B cell (primary cell): ENCODE measurements around the gene COQ10A. TPM values are rescaled to one million over a fixed set of nuclear protein-coding genes. Genes with fewer than 3 reads are reported as not detected.

ENCODE experiments used
- ATAC-seq: fragments of 200-7000 bp; cut with Tn5 transposase; one replicate; pipeline ENCODE4 v1.10.0; 2021; ENCODE audit warnings: low read depth, mild to moderate bottlenecking, moderate number of reproducible peaks, moderate library complexity
- CTCF ChIA-PET: fragments of 350-600 bp; sonication (Branson Sonifier 250); formaldehyde crosslinking; loops from one replicate; lab custom pipeline; 2021; ENCODE audit warnings: antibody characterized with exemption, inconsistent platforms; lab: Charles Lee
- POLR2A ChIA-PET: fragments of 350-600 bp; sonication (Branson Sonifier 250); formaldehyde crosslinking; loops from one replicate; lab custom pipeline; 2021; ENCODE audit warnings: antibody characterized with exemption; lab: Charles Lee
- DNase-seq: peaks from one replicate; pipeline ENCODE4 v3.0.0; 2013
- H2AFZ ChIP-seq: 2 replicates; pipeline ENCODE4 v1.6.1; 2012; ENCODE audit warnings: mild to moderate bottlenecking, low read depth, low read length; ENCODE audit not compliant: insufficient read depth, poor library complexity, severe bottlenecking
- H3K27ac ChIP-seq, 2 donors: 1 replicate in 1 of 2; 2 replicates in 1 of 2; pipeline ENCODE4 v1.5.1; 2012 to 2013; ENCODE audit warnings: low read length in 2 of 2, mild to moderate bottlenecking in 2 of 2, moderate library complexity in 1 of 2
- H3K27me3 ChIP-seq, 4 experiments: fragments of 200-600 bp in 1 of 4; sonication (generic) in 1 of 4; replicated peaks in 1 of 4; 1 replicate in 2 of 4; 2 replicates in 2 of 4; pipeline versions ENCODE4 v1.6.1 to v1.7.0; 2013 to 2016; ENCODE audit warnings: low read length in 3 of 4, mild to moderate bottlenecking in 2 of 4, mixed read lengths in 1 of 4, moderate library complexity in 1 of 4; ENCODE audit not compliant: insufficient read depth in 4 of 4, control insufficient read depth in 3 of 4; ENCODE audit errors: control extremely low read depth in 1 of 4
- H3K36me3 ChIP-seq, 2 experiments: replicated peaks in 1 of 2; 1 replicate in 1 of 2; 2 replicates in 1 of 2; pipeline versions ENCODE4 v1.6.1 to v1.7.1; 2013; ENCODE audit warnings: low read length in 1 of 2; ENCODE audit not compliant: insufficient read depth in 2 of 2, control insufficient read depth in 1 of 2; ENCODE audit errors: control extremely low read depth in 1 of 2, extremely low read depth in 1 of 2
- H3K4me1 ChIP-seq, 2 donors: fragments of 200-600 bp in 1 of 2; sonication (generic) in 1 of 2; 1 replicate in 1 of 2; 2 replicates in 1 of 2; pipeline versions ENCODE4 v1.5.1 to v1.6.1; 2013 to 2017; ENCODE audit warnings: low read length in 2 of 2; ENCODE audit not compliant: control insufficient read depth in 2 of 2, insufficient read depth in 2 of 2
- H3K4me2 ChIP-seq: replicated peaks from 2 replicates; pipeline ENCODE3; 2012; ENCODE audit warnings: mild to moderate bottlenecking, low read depth, low read length; ENCODE audit not compliant: poor library complexity, severe bottlenecking
- H3K4me3 ChIP-seq, 5 experiments: fragments of 200-600 bp in 1 of 5; sonication (generic) in 1 of 5; 1 replicate in 3 of 5; 2 replicates in 2 of 5; pipeline versions ENCODE4 v1.5.1 to v1.7.0; 2011 to 2016; ENCODE audit warnings: low read length in 4 of 5, mild to moderate bottlenecking in 4 of 5, low read depth in 2 of 5, control low read depth in 1 of 5, moderate library complexity in 1 of 5; ENCODE audit not compliant: insufficient read depth in 1 of 5; ENCODE audit errors: control extremely low read depth in 1 of 5, extremely low read depth in 1 of 5
- H3K79me2 ChIP-seq: fragments of 200-600 bp; sonication (generic); one replicate; pipeline ENCODE4 v1.6.0; 2016; ENCODE audit warnings: low read length; ENCODE audit not compliant: control insufficient read depth, insufficient read depth
- H3K9ac ChIP-seq: fragments of 200-600 bp; sonication (generic); 2 replicates; pipeline ENCODE4 v1.6.1; 2017; ENCODE audit warnings: mild to moderate bottlenecking, low read length, moderate library complexity
- H3K9me3 ChIP-seq, 3 donors: one replicate each; pipeline versions ENCODE4 v1.6.1 to v1.7.1; 2013; ENCODE audit warnings: low read length in 2 of 3; ENCODE audit not compliant: control insufficient read depth in 2 of 3, insufficient read depth in 1 of 3; ENCODE audit errors: control extremely low read depth in 1 of 3
- H4K20me1 ChIP-seq: 2 replicates; pipeline ENCODE4 v1.6.0; 2012; ENCODE audit warnings: mild to moderate bottlenecking, low read length; ENCODE audit not compliant: insufficient read depth, control insufficient read depth, poor library complexity, severe bottlenecking
- H3K27ac Mint-ChIP-seq: one replicate; pipeline ENCODE4 v1.8.0; 2021; ENCODE audit warnings: mixed read lengths
- H3K27me3 Mint-ChIP-seq: one replicate; pipeline ENCODE4 v1.8.0; 2021; ENCODE audit warnings: mixed read lengths
- H3K4me1 Mint-ChIP-seq: one replicate; pipeline ENCODE4 v1.8.0; 2021; ENCODE audit warnings: mixed read lengths
- H3K4me3 Mint-ChIP-seq: one replicate; pipeline ENCODE4 v1.8.0; 2021; ENCODE audit warnings: mixed read lengths
- H3K9me3 Mint-ChIP-seq: one replicate; pipeline ENCODE4 v1.8.0; 2022; ENCODE audit warnings: mixed read lengths; ENCODE audit not compliant: insufficient read depth
- CTCF ChIP-seq: fragments of 200-600 bp; IDR thresholded peaks from one replicate; pipeline ENCODE4 v1.8.0; 2022; ENCODE audit warnings: antibody characterized with exemption, mild to moderate bottlenecking
- EZH2 ChIP-seq: IDR thresholded peaks from 2 replicates; pipeline ENCODE4 v1.6.1; 2012; ENCODE audit warnings: borderline replicate concordance, low read depth, mild to moderate bottlenecking, moderate library complexity, low read length; ENCODE audit not compliant: insufficient read depth, poor library complexity, severe bottlenecking
- WGBS: methylation state at CpG from one replicate; pipeline ENCODE4 v1.1.5; 2013; ENCODE audit warnings: missing lambda C conversion rate; ENCODE audit not compliant: insufficient coverage; 5-methylcytosine and 5-hydroxymethylcytosine counted together
- intact Hi-C: fragments of 100-400 bp; cut with micrococcal nuclease; formaldehyde crosslinking; loops from one replicate; pipeline ENCODE4 v1.10.0; 2022
- polyA plus RNA-seq: library from polyadenylated mRNA; depleted of rRNA; stranded (reverse); fragments of >200 nt; gene quantifications from 2 replicates; pipeline ENCODE4 v1.2.3, GENCODE V29; 2012
- total RNA-seq, 2 donors: library from RNA; stranded (reverse); fragments of 120-200 nt in 1 of 2; gene quantifications; 1 replicate in 1 of 2; 2 replicates in 1 of 2; pipeline versions ENCODE4 v1.2.3 to v1.2.4, GENCODE V29; 2013 to 2022

The COQ10A gene
- total and polyA plus RNA-seq, 2 donors (not counting 1 experiment from before 2014, with no cell fraction given): 73.5 to 73.6 TPM

DNA sequence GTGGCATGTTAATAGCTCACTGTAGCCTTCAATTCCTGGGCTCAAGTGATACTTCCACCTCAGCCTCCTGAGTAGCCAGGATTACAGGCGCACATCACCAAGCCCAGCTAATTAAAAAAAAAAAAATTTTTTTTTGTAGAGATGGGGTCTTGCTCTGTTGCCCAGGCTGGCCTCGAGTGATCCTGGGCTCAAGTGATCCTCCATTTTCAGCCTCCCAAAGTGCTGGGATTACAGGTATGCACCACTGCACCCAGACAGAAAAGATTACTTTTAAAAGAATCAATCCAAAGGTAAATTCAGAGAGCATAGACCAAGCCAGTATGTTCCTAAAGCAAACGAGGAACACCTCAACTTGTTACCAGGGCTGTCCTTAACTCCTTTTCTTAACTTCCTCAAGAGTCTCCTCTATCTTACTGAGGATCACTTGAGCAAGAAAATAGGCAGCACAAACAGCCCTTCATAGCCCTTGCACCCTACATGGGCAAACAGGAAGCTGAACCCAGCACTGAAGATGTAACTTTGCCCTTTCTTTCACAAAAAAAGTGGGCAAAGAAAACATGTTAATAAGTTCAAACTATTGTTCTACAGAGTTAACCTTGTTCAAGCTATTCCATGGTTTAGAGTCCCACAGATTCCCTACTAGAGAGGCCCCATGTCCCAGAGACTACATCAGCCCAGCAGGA lies 22.1 kb downstream of the COQ10A start:
- no peaks in the 10 kb centered on the region for H3K9me3 Mint-ChIP-seq
- intact Hi-C loops: no loop called here
- peaks cover 5 to 47% of the 10 kb centered on the region in 2 experiments for H3K36me3 ChIP-seq
- H3K4me1 Mint-ChIP-seq: peaks cover 14% of the 10 kb centered on the region
- WGBS: 93% methylated on average over 2 of the region's 3 CpGs
- POLR2A ChIA-PET: no interaction called here
- H3K27ac Mint-ChIP-seq: no peak overlapping the region
- H3K4me1 ChIP-seq: peaks cover 0 to 5% of the 10 kb centered on the region in 2 donors
- H3K27ac ChIP-seq: no peak overlapping the region
- H3K4me2 ChIP-seq: no peak overlapping the region
- H3K4me3 Mint-ChIP-seq: no peak overlapping the region
- CTCF ChIA-PET: interaction anchor here (1.0 to 1.4 kb wide), 2 partner anchors 10 to 175 kb away, joined by 4 read pairs; no protein-coding TSS in a partner anchor
- H3K79me2 ChIP-seq: peaks cover 80% of the 10 kb centered on the region
- ATAC-seq (no peak), DNase-seq (no peak)
- no peak overlapping the region for H2AFZ ChIP-seq
- no peaks in the 10 kb centered on the region for H3K9me3 ChIP-seq
- H3K27me3 Mint-ChIP-seq: no peaks in the 10 kb centered on the region
- no peak overlapping the region for H3K4me3 ChIP-seq
- no peak for TF ChIP-seq EZH2
- TF ChIP-seq CTCF: no peak
- peaks cover 23% of the 10 kb centered on the region for H4K20me1 ChIP-seq
- H3K9ac ChIP-seq: no peak overlapping the region
- H3K27me3 ChIP-seq: no peaks in the 10 kb centered on the region

- no peaks in the 10 kb centered on the region for H3K27me3 ChIP-seq
- H3K4me1 ChIP-seq: peaks cover 27 to 33% of the 10 kb centered on the region in 2 donors
- Mint-ChIP-seq H3K27me3 (no peaks in the 10 kb centered on the region), H3K4me3 (no peak overlapping the region), H3K4me1 (peaks cover 36% of the 10 kb centered on the region), H3K27ac (no peak overlapping the region), H3K9me3 (no peaks in the 10 kb centered on the region)
- no peak for DNase-seq
- peaks cover 5 to 29% of the 10 kb centered on the region in 2 experiments for H3K36me3 ChIP-seq
- ATAC-seq: no peak
- 97% methylated on average over 4 of the region's 5 CpGs for WGBS
- POLR2A ChIA-PET: no interaction called here
- no peak for TF ChIP-seq CTCF
- TF ChIP-seq EZH2: no peak
- H3K27ac ChIP-seq: no peak overlapping the region
- peaks cover 100% of the 10 kb centered on the region for H3K79me2 ChIP-seq
- no peaks in the 10 kb centered on the region for H3K9me3 ChIP-seq
- H3K4me2 ChIP-seq: no peak overlapping the region
- H4K20me1 ChIP-seq: peaks cover 50% of the 10 kb centered on the region
- H3K9ac ChIP-seq: no peak overlapping the region
- intact Hi-C loops: no loop called here
- H2AFZ ChIP-seq: no peak overlapping the region
- H3K4me3 ChIP-seq: no peak overlapping the region
- CTCF ChIA-PET: interaction anchor here (0.6 kb wide), 1 partner anchor 83 kb away, joined by 4 read pairs; no protein-coding TSS in a partner anchor
Observed at GRCh38 chr12:56293795-56294194, 27.1 kb downstream of the COQ10A start.
